Measurements from ENCODE around the gene MN1.

Gene MN1

DNA sequence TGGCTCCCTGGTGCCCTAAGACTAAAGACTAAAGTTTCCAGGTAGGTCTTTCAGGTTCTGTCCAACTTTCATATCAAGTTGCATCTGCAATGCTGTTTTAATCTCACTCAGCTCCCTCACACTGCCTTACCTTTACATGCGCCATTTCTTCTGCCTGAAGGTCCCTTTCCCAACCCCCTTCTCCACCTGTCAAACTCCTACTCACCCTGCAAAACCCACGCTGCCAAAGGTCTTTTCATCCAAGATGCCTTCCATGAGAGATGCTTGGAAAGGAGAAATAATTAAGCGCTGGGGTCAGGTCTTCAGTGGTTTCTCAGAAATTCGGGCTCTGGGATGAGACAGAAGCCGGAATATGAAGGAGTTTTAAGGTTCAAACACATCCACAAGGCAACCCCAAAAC lies 95.1 kb downstream of the MN1 start:
- Histone ChIP-seq H3K27ac (ENCODE audit: insufficient read depth, low read depth, low read length, poor library complexity, severe bottlenecking) (no peak overlapping the region), H3K27me3 (ENCODE audit: control insufficient read depth, insufficient read depth, low read length, poor library complexity, severe bottlenecking) (no peaks in the 10 kb centered on the region), H3K36me3 (ENCODE audit: control insufficient read depth, insufficient read depth, low read length) (no peaks in the 10 kb centered on the region), H3K4me1 (ENCODE audit: control insufficient read depth, insufficient read depth, low read length) (peaks cover 4% of the 10 kb centered on the region), H3K4me3 (ENCODE audit: insufficient read depth, low read depth, low read length) (no peak overlapping the region), H3K9me3 (ENCODE audit: control insufficient read depth, low read length) (no peaks in the 10 kb centered on the region)
- WGBS, 2 experiments = 74 to 81% methylated on average over 5 of the region's 5 CpGs

DNA sequence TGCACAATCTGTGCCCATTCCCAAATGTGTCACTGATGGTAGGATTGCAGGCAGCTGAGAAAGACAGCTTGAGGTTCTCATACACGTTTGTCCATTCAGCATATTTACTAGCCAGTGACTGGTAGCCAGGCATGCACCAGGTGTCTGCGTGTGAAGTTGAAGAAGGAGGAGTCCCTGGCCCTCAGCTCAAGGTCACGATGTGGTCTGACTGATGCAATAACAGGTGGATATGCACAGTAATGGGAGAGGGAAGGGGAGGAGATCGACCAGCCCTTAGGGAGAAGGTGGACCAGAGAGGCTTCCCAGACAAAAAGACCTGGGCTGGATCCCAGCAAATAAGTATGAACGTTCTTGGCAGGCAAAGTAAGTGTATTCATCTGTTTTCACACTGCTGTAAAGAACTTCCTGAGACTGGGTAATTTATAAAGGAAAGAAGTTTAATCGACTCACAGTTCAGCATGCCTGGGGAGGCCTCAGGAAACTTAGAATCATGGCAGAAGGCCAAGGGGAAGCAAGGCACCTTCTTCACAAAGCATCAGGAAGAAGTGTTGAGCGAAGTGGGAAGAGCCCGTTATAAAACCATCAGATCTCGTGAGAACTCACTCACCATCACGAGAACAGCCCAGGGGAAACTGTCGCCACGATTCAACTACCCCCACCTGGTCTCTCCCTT lies 96.0 kb downstream of the MN1 start:
- Histone ChIP-seq H3K27ac (ENCODE audit: insufficient read depth, low read depth, low read length, poor library complexity, severe bottlenecking) (no peak overlapping the region), H3K4me1 (ENCODE audit: control insufficient read depth, insufficient read depth, low read length) (peaks cover 4% of the 10 kb centered on the region), H3K27me3 (ENCODE audit: control insufficient read depth, insufficient read depth, low read length, poor library complexity, severe bottlenecking) (no peaks in the 10 kb centered on the region), H3K4me3 (ENCODE audit: insufficient read depth, low read depth, low read length) (no peak overlapping the region), H3K36me3 (ENCODE audit: control insufficient read depth, insufficient read depth, low read length) (no peaks in the 10 kb centered on the region), H3K9me3 (ENCODE audit: control insufficient read depth, low read length) (no peaks in the 10 kb centered on the region)
- WGBS, 2 experiments = 92 to 93% methylated on average over 12 of the region's 12 CpGs

DNA sequence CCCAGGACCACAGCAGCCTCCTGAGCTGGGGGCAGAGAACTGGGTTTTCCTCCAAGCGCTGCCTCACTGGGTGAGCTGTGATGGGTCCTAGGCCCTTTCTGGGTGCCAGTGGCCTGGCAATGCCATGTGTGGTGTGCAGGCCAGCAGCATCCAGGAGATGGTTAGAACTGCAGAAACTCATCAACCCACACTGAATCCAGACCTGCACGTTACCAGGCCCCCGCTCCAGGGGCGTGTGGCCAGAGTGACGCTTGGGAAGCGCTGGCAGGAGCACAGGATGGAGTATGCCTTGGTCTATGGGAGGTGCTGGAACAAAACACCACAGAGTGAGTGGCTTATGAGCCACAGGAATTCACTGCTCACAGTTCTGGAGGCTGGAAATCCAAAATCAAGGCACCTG lies 97.0 kb downstream of the MN1 start:
- 93 to 95% methylated on average over 6 of the region's 6 CpGs for WGBS, 2 experiments
- peaks cover 4% of the 10 kb centered on the region for H3K4me1 ChIP-seq (ENCODE audit: control insufficient read depth, insufficient read depth, low read length)

GRCh38 chr22:27699383-27700019 lies 102.1 kb downstream of the MN1 start:
- 69 to 74% methylated on average over 10 of the region's 10 CpGs for WGBS, 2 experiments

More for the DNA sequence above, 97.0 kb downstream of the MN1 start:
- no peaks in the 10 kb centered on the region for H3K36me3 ChIP-seq (ENCODE audit: control insufficient read depth, insufficient read depth, low read length)
- H3K9me3 ChIP-seq (ENCODE audit: control insufficient read depth, low read length) = no peaks in the 10 kb centered on the region
- H3K27me3 ChIP-seq (ENCODE audit: control insufficient read depth, insufficient read depth, low read length, poor library complexity, severe bottlenecking) = no peaks in the 10 kb centered on the region
- no peak overlapping the region for H3K4me3 ChIP-seq (ENCODE audit: insufficient read depth, low read depth, low read length)
- H3K27ac ChIP-seq (ENCODE audit: insufficient read depth, low read depth, low read length, poor library complexity, severe bottlenecking) = no peak overlapping the region

DNA sequence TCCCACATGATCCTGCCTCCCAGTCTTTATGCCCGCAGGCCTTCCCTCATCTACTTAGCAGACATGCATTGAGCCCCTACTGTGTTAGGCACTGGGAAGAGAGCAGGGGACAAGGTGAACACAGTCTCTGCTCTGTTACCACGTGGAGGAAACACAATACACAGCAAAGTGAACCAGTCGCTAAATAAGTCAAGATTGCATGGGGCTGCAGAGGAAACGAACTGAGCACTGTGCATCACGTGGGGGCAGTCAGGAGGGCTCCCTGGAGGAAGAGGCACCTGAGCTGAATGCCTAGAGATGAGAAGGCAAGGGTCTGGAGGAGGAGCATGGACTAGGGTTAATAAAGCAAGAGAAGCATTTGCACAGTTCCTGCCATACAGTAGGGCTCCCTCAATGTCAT lies 102.7 kb downstream of the MN1 start:
- Histone ChIP-seq H3K9me3 (ENCODE audit: control insufficient read depth, low read length) (no peaks in the 10 kb centered on the region), H3K27me3 (ENCODE audit: control insufficient read depth, insufficient read depth, low read length, poor library complexity, severe bottlenecking) (no peaks in the 10 kb centered on the region), H3K4me3 (ENCODE audit: insufficient read depth, low read depth, low read length) (no peak overlapping the region), H3K27ac (ENCODE audit: insufficient read depth, low read depth, low read length, poor library complexity, severe bottlenecking) (no peak overlapping the region), H3K36me3 (ENCODE audit: control insufficient read depth, insufficient read depth, low read length) (no peaks in the 10 kb centered on the region), H3K4me1 (ENCODE audit: control insufficient read depth, insufficient read depth, low read length) (no peaks in the 10 kb centered on the region)
- WGBS, 2 experiments = 67 to 69% methylated on average over 5 of the region's 5 CpGs

More at GRCh38 chr22:27699383-27700019, 102.1 kb downstream of the MN1 start:
- no peak overlapping the region for H3K4me3 ChIP-seq (ENCODE audit: insufficient read depth, low read depth, low read length)
- H3K9me3 ChIP-seq (ENCODE audit: control insufficient read depth, low read length) = no peaks in the 10 kb centered on the region
- H3K36me3 ChIP-seq (ENCODE audit: control insufficient read depth, insufficient read depth, low read length) = no peaks in the 10 kb centered on the region
- no peaks in the 10 kb centered on the region for H3K4me1 ChIP-seq (ENCODE audit: control insufficient read depth, insufficient read depth, low read length)
- H3K27me3 ChIP-seq (ENCODE audit: control insufficient read depth, insufficient read depth, low read length, poor library complexity, severe bottlenecking) = no peaks in the 10 kb centered on the region
- H3K27ac ChIP-seq (ENCODE audit: insufficient read depth, low read depth, low read length, poor library complexity, severe bottlenecking) = no peak overlapping the region

Data from ectodermal cell (in vitro differentiated cells).